OCI-LY1 (cell line): ENCODE measurements around the gene HECTD2.
"Not testable (repeated sequence)": the region's sequence is repeated elsewhere in the genome, so short reads cannot be mapped to it uniquely, and the experiment has no call there.

Experiments
- H2AFZ ChIP-seq: fragments of 200-600 bp; sonication (generic), shearing (Covaris generic); 2 replicates; pipeline ENCODE4 v1.6.0; 2014; ENCODE audit warnings: antibody characterized with exemption, mild to moderate bottlenecking, low read length
- H3F3A ChIP-seq: fragments of 200-600 bp; sonication (generic), shearing (Covaris generic); 2 replicates; pipeline ENCODE4 v1.6.0; 2014; ENCODE audit warnings: mild to moderate bottlenecking, antibody characterized with exemption, low read length, moderate library complexity; ENCODE audit not compliant: insufficient read depth
- H3K27ac ChIP-seq: fragments of 200-600 bp; sonication (generic); 2 replicates; pipeline ENCODE4 v1.5.1; 2014; ENCODE audit warnings: low read length, mixed run types, mild to moderate bottlenecking, low read depth; ENCODE audit not compliant: poor library complexity, severe bottlenecking
- H3K27me3 ChIP-seq: fragments of 200-600 bp; sonication (generic); 2 replicates; pipeline ENCODE4 v1.6.0; 2014; ENCODE audit warnings: antibody characterized with exemption, mild to moderate bottlenecking, low read length, moderate library complexity; ENCODE audit not compliant: insufficient read depth
- H3K36me3 ChIP-seq: fragments of 200-600 bp; sonication (generic); 2 replicates; pipeline ENCODE4 v1.6.1; 2014; ENCODE audit warnings: mild to moderate bottlenecking, antibody characterized with exemption, low read length, moderate library complexity, mixed read lengths; ENCODE audit not compliant: insufficient read depth
- H3K4me1 ChIP-seq: fragments of 200-600 bp; sonication (generic); 2 replicates; pipeline ENCODE4 v1.5.1; 2014; ENCODE audit warnings: mild to moderate bottlenecking, low read length, moderate library complexity; ENCODE audit not compliant: insufficient read depth, severe bottlenecking
- H3K4me2 ChIP-seq: fragments of 200-600 bp; sonication (generic), shearing (Covaris generic); 2 replicates; pipeline ENCODE4 v1.6.1; 2014; ENCODE audit warnings: low read length
- H3K4me3 ChIP-seq: fragments of 200-600 bp; sonication (generic); 2 replicates; pipeline ENCODE4 v1.5.1; 2014; ENCODE audit warnings: low read length, low read depth, mild to moderate bottlenecking, mixed read lengths; ENCODE audit not compliant: poor library complexity, severe bottlenecking
- H3K79me2 ChIP-seq: fragments of 200-600 bp; shearing (Covaris generic); 2 replicates; pipeline ENCODE4 v1.6.1; 2016; ENCODE audit warnings: mixed run types, low read length, mixed read lengths; ENCODE audit not compliant: insufficient read depth
- H3K9ac ChIP-seq: fragments of 200-600 bp; sonication (generic), shearing (Covaris generic); 2 replicates; pipeline ENCODE4 v1.6.1; 2014; ENCODE audit warnings: mild to moderate bottlenecking, low read length, mixed read lengths
- H3K9me2 ChIP-seq: fragments of 200-600 bp; sonication (generic), shearing (Covaris generic); 2 replicates; pipeline ENCODE4 v1.6.1; 2014; ENCODE audit warnings: low read depth, mild to moderate bottlenecking, low read length, mixed read lengths
- H3K9me3 ChIP-seq: fragments of 200-600 bp; shearing (Covaris generic); 2 replicates; pipeline ENCODE4 v1.6.1; 2014; ENCODE audit warnings: low read length, mixed read lengths
- H4K20me1 ChIP-seq: fragments of 200-600 bp; sonication (generic), shearing (Covaris generic); 2 replicates; pipeline ENCODE4 v1.6.0; 2016; ENCODE audit warnings: mild to moderate bottlenecking, low read length; ENCODE audit not compliant: insufficient read depth
- EZH2 ChIP-seq: fragments of 200-600 bp; sonication (generic), shearing (Covaris generic); IDR thresholded peaks from 2 replicates; pipeline ENCODE4 v1.8.0; 2017; ENCODE audit warnings: borderline replicate concordance, mixed run types, mild to moderate bottlenecking, antibody characterized with exemption, low read length, moderate library complexity, mixed read lengths
- TF ChIP-seq, protein P1 (sequence below): fragments of 200-600 bp; sonication (generic), shearing (Covaris generic); IDR thresholded peaks from 2 replicates; pipeline ENCODE4 v1.5.1; 2017; ENCODE audit warnings: mild to moderate bottlenecking, antibody characterized with exemption, low read length, moderate library complexity, mixed read lengths

HECTD2 gene

DNA sequence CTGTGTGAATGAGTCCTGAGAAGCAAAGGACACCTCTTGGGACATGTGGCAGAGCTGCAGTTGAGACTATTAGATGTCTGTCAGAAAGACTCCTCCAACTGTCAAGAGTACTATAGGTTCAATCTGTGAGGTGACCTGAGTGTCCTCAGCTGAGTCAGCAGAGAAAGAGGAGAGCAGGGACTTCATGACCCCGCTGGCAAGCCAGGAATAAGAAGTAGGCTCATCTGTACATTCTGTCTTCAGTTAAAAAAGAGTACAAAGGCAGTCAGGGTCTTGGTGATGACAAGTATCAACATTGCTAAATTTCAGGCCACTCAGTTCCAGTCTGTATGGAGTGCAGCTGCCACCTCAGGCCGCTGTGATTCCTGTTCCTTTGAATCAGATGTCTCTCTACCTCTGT is 25.1 kb downstream of the HECTD2 start:
- Histone ChIP-seq H3K4me2 (no peak overlapping the region), H2AFZ (no peak overlapping the region), H3K36me3 (no peaks in the 10 kb centered on the region), H3K27me3 (no peaks in the 10 kb centered on the region), H3K79me2 (no peaks in the 10 kb centered on the region), H3K9ac (no peak overlapping the region), H3K4me3 (no peak overlapping the region), H4K20me1 (no peaks in the 10 kb centered on the region), H3K27ac (no peak overlapping the region), H3F3A (no peaks in the 10 kb centered on the region), H3K9me2 (no peaks in the 10 kb centered on the region), H3K4me1 (no peaks in the 10 kb centered on the region), H3K9me3 (no peaks in the 10 kb centered on the region)
- TF ChIP-seq EZH2, result no peak
- TF ChIP-seq, protein P1, sequence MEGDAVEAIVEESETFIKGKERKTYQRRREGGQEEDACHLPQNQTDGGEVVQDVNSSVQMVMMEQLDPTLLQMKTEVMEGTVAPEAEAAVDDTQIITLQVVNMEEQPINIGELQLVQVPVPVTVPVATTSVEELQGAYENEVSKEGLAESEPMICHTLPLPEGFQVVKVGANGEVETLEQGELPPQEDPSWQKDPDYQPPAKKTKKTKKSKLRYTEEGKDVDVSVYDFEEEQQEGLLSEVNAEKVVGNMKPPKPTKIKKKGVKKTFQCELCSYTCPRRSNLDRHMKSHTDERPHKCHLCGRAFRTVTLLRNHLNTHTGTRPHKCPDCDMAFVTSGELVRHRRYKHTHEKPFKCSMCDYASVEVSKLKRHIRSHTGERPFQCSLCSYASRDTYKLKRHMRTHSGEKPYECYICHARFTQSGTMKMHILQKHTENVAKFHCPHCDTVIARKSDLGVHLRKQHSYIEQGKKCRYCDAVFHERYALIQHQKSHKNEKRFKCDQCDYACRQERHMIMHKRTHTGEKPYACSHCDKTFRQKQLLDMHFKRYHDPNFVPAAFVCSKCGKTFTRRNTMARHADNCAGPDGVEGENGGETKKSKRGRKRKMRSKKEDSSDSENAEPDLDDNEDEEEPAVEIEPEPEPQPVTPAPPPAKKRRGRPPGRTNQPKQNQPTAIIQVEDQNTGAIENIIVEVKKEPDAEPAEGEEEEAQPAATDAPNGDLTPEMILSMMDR, result no peak

DNA sequence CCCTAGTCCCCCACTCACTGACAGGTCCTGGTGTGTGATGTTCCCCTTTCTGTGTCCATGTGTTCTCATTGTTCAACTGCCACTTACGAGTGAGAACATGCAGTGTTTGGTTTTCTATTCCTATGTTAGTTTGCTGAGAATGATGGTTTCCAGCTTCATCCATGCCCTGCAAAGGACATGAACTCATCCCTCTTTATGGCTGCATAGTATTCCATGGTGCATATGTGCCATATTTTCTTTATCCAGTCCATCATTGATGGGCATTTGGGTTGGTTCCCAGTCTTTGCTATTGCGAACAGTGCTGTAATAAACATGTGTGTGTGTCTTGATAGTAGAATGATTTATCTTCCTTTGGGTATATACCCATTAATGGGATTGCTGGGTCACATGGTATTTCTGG is 28.1 kb downstream of the HECTD2 start:
- H3K4me2 ChIP-seq, H4K20me1 ChIP-seq, H3K9ac ChIP-seq, H3K9me2 ChIP-seq, H3F3A ChIP-seq, H3K27me3 ChIP-seq, H3K9me3 ChIP-seq, H3K4me1 ChIP-seq, H3K4me3 ChIP-seq, H2AFZ ChIP-seq, H3K36me3 ChIP-seq, H3K79me2 ChIP-seq, H3K27ac ChIP-seq: not testable (repeated sequence)

DNA sequence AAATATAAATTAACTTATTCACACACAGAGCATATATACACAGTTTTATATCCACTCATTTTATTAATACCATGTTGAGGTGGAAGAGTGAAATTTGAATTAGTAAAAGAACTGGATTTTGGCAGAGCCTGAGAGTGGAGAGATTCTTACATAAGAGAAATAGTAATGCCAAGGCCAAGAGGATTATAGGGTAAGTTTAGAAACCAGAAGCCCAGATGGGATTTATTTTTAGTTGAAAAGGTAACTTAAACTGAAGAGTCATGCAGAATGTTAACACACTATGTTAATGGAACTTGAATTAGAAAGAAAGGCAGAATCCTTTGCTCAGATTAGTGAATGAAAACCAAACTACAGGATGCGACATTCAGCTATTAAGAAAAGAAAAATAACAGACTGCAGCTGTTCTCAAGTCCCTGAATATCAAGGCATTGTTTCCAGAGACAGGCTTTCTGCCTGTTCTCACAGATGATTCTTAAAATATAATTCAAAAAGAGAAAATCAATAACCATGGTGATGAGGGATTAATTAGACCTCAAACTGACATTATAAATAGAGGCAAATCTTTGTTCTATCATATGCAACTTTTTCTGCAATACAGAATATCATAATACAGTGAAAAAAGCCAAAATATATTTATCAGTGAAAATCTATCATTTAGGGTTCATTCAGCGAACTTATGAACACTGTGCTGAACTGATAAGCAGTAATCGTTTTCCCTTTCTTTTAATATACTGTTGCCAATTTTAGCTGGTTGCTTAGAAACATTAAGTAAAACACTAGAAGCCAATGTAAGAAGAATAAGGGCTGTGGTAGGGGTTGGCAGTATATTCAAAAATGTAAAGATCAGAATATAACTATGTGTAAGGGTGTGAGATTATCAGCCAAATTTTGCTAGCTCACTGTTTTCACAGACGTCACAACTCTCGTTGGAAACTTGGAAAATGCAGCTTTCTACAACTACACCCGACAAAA is 34.4 kb downstream of the HECTD2 start:
- no peaks in the 10 kb centered on the region for H3K4me1 ChIP-seq
- H4K20me1 ChIP-seq, result no peaks in the 10 kb centered on the region
- no peaks in the 10 kb centered on the region for H3K79me2 ChIP-seq
- no peak overlapping the region for H3K27ac ChIP-seq
- no peaks in the 10 kb centered on the region for H3K36me3 ChIP-seq
- no peak overlapping the region for H3K9ac ChIP-seq
- no peaks in the 10 kb centered on the region for H3K9me3 ChIP-seq
- H3K27me3 ChIP-seq, result no peaks in the 10 kb centered on the region
- H3K4me3 ChIP-seq, result no peak overlapping the region
- H2AFZ ChIP-seq, result no peak overlapping the region
- no peaks in the 10 kb centered on the region for H3F3A ChIP-seq
- no peaks in the 10 kb centered on the region for H3K9me2 ChIP-seq
- TF ChIP-seq, protein P1, result no peak
- no peak for TF ChIP-seq EZH2
- H3K4me2 ChIP-seq, result no peak overlapping the region

DNA sequence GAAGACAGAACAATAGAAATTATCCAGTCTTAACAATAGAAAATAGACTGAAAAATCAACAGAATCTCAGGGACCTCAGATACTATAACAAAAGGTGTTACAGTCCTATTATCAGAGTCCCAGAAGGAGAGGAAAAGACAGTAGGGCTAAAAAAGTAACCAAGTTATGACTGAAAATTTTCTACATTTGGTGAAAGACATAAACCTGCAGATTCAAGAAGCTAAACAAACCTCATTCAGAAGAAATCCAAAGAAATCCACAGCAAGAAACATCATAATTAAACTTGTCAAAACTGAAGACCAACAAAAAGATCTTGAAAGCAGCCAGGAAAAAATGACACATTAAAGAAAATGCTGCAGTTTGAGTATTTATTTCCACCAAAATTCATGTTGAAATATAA is 41.9 kb downstream of the HECTD2 start:
- Histone ChIP-seq H3K9ac (no peak overlapping the region), H2AFZ (no peak overlapping the region), H3K4me1 (no peaks in the 10 kb centered on the region), H3K27ac (no peak overlapping the region), H3K4me2 (no peak overlapping the region), H3K27me3 (no peaks in the 10 kb centered on the region), H3K9me2 (no peaks in the 10 kb centered on the region), H3K36me3 (no peaks in the 10 kb centered on the region), H4K20me1 (no peaks in the 10 kb centered on the region), H3K4me3 (no peak overlapping the region), H3K79me2 (no peaks in the 10 kb centered on the region), H3K9me3 (no peaks in the 10 kb centered on the region), H3F3A (no peaks in the 10 kb centered on the region)
- TF ChIP-seq EZH2, result no peak
- TF ChIP-seq, protein P1, result no peak
